Mucosa of descending colon (tissue), 3 donors: Measurements from ENCODE around the gene SLC38A4. TPM values are rescaled to one million over a fixed set of nuclear protein-coding genes. Genes with fewer than 3 reads are reported as not detected.

Experiments
- ATAC-seq: fragments of 200-7000 bp; cut with Tn5 transposase; one replicate; pipeline ENCODE4 v1.9.1; 2020; ENCODE audit warnings: mild to moderate bottlenecking, moderate library complexity
- DNase-seq, 3 donors: peaks; one replicate each; pipeline ENCODE4 v3.0.0-alpha.2; 2020
- H3K36me3 ChIP-seq: fragments of 200-600 bp; one replicate; pipeline ENCODE4 v1.8.0; 2021; ENCODE audit warnings: low read depth, mild to moderate bottlenecking
- H3K4me1 ChIP-seq: fragments of 200-600 bp; one replicate; pipeline ENCODE4 v1.8.0; 2021; ENCODE audit warnings: low read depth, mild to moderate bottlenecking
- H3K4me3 ChIP-seq: fragments of 200-600 bp; one replicate; pipeline ENCODE4 v1.8.0; 2021; ENCODE audit warnings: mild to moderate bottlenecking
- H3K9me3 ChIP-seq: fragments of 200-600 bp; one replicate; pipeline ENCODE4 v1.8.0; 2021; ENCODE audit warnings: mild to moderate bottlenecking
- CTCF ChIP-seq: fragments of 200-600 bp; IDR thresholded peaks from one replicate; pipeline ENCODE4 v1.8.0; 2022; ENCODE audit warnings: antibody characterized with exemption, mild to moderate bottlenecking
- intact Hi-C, 2 donors: fragments of 100-400 bp; cut with DNase I in 1 of 2; cut with micrococcal nuclease in 1 of 2; formaldehyde crosslinking; loops; one replicate each; pipeline versions ENCODE4 v1.11.0 to v1.11.1; 2022; cut with DNase I, micrococcal nuclease
- total RNA-seq, 3 donors: library from RNA; stranded (reverse); fragmentation: NEBNext Ultra II Directional in 2 of 3; extraction: Animal tissue kit (Norgen Biotek cat#: 25700) in 2 of 3; gene quantifications; one replicate each; pipeline versions ENCODE4 v1.2.1 to v1.2.4, GENCODE V29; 2021 to 2023
- donor health status: DM: no; HTN: no; CAD: no; lungs with moderate emphysema.
- donor health status: DM: no; HTN: no; CAD: no.
- donor health status: DM: no; HTN: yes; CAD: no.

Gene SLC38A4
- total RNA-seq, 3 donors from 2014 or later: 1.7 to 18.6 (median 4.5) TPM

GRCh38 chr12:46722394-46723185 is 103.2 kb downstream of the SLC38A4 start:
- intact Hi-C loops: no loop called here
- Histone ChIP-seq H3K4me3 (no peak overlapping the region), H3K36me3 (no peaks in the 10 kb centered on the region), H3K9me3 (no peaks in the 10 kb centered on the region), H3K4me1 (no peaks in the 10 kb centered on the region)
- DNase-seq: no peak
- no peak for TF ChIP-seq CTCF
- ATAC-seq: no peak

- Histone ChIP-seq H3K9me3 (no peaks in the 10 kb centered on the region), H3K36me3 (no peaks in the 10 kb centered on the region), H3K4me1 (no peaks in the 10 kb centered on the region), H3K4me3 (no peak overlapping the region)
- no peak for DNase-seq
- intact Hi-C loops: no loop called here
- no peak for TF ChIP-seq CTCF
- ATAC-seq: no peak
These were observed 107.3 kb downstream of the SLC38A4 start for GRCh38 chr12:46718495-46718894.

- no peak for TF ChIP-seq CTCF
- H3K36me3 ChIP-seq: no peaks in the 10 kb centered on the region
- DNase-seq (no peak), ATAC-seq (no peak)
- H3K9me3 ChIP-seq: no peaks in the 10 kb centered on the region
- H3K4me1 ChIP-seq: no peaks in the 10 kb centered on the region
- intact Hi-C loops: no loop called here
- H3K4me3 ChIP-seq: no peak overlapping the region
These were observed 107.9 kb downstream of the SLC38A4 start for GRCh38 chr12:46717868-46718267.

- Histone ChIP-seq H3K36me3 (no peaks in the 10 kb centered on the region), H3K9me3 (no peaks in the 10 kb centered on the region), H3K4me1 (no peaks in the 10 kb centered on the region), H3K4me3 (no peak overlapping the region)
- intact Hi-C loops: no loop called here
- DNase-seq (no peak), ATAC-seq (no peak)
- TF ChIP-seq CTCF: no peak
These were observed 108.6 kb downstream of the SLC38A4 start for GRCh38 chr12:46717159-46717558.
